Right lobe of liver (tissue), 5 donors: ENCODE results near the gene SSX4B. TPM values are rescaled to one million over a fixed set of nuclear protein-coding genes. Genes with fewer than 3 reads are reported as not detected.

Experiments
- small RNA-seq, 2 experiments: library from RNA; depleted of rRNA; stranded (forward); fragments of <200 nt; gene quantifications; one replicate each; pipeline ENCODE3, GENCODE V24; 2016
- total RNA-seq, 6 experiments: library from RNA; depleted of rRNA in 2 of 6; stranded (reverse); fragments of >200 nt in 2 of 6; fragmentation: NEBNext Ultra II Directional in 3 of 6; extraction: Animal tissue kit (Norgen Biotek cat#: 25700) in 3 of 6; gene quantifications; one replicate each; pipeline versions ENCODE4 v1.1.0 to v1.2.4, GENCODE V29; 2016 to 2023
- donor health status: DM: no; HTN: no; CAD: no.
- donor health status: DM: no; HTN: no; CAD: no.
- donor health status: DM: no; HTN: yes; CAD: no.
- donor health status: DM: no; HTN: yes; CAD: no.

SSX4B gene
- total RNA-seq, 6 experiments from 2014 or later, result not detected

Small RNAs within 50 kb of the gene (small RNA-seq; reads per million reads assigned to genes)
- gene AL606490.4 (0 reads per million in 2 experiments), gene AL606490.7 (0 reads per million in 2 experiments)

Other genes starting within 250 kb of the SSX4B start
- gene SSX5, start 215.2 kb downstream of the SSX4B start, total RNA-seq, result not detected
- gene SSX1, start 156.6 kb downstream of the SSX4B start, total RNA-seq, result not detected
- not detected for gene SSX3, start 55.3 kb downstream of the SSX4B start, total RNA-seq
- gene SSX4, start 28.4 kb downstream of the SSX4B start, total RNA-seq, result not detected
- 1 to 10 TPM in 1 of 6 experiments, under 1 TPM in 4, not detected in 1; 0.22 to 1.4 (median 0.37) TPM for gene SLC38A5, start 58.3 kb upstream of the SSX4B start, total RNA-seq
- 10 to 100 TPM in 5 of 6 experiments, 1 to 10 TPM in 1; 9.9 to 30.4 (median 12.5) TPM for gene FTSJ1, start 64.2 kb upstream of the SSX4B start, total RNA-seq
- gene PORCN, start 97.0 kb upstream of the SSX4B start, total RNA-seq, result 1 to 10 TPM; 1.7 to 6.1 (median 1.9) TPM
- gene EBP, start 109.8 kb upstream of the SSX4B start, total RNA-seq, result 100 to 1,000 TPM; 150 to 276 (median 225) TPM
- gene TBC1D25, start 127.8 kb upstream of the SSX4B start, total RNA-seq, result 1 to 10 TPM; 4.3 to 7.5 (median 5.6) TPM
- gene RBM3, start 162.5 kb upstream of the SSX4B start, total RNA-seq, result 10 to 100 TPM; 14.7 to 69.0 (median 57.7) TPM
- gene WDR13, start 185.5 kb upstream of the SSX4B start, total RNA-seq, result 100 to 1,000 TPM in 2 of 6 experiments, 10 to 100 TPM in 4; 46.5 to 193 (median 80.8) TPM